Measurements from ENCODE around the gene PAM16. TPM values are rescaled to one million over a fixed set of nuclear protein-coding genes. Genes with fewer than 3 reads are reported as not detected.
A peak's percentile ranks its signal among the peaks of the same experiment; 100 is the strongest.

The PAM16 gene
- total RNA-seq, 3 donors from 2014 or later = 31.9 to 35.8 (median 32.6) TPM

DNA sequence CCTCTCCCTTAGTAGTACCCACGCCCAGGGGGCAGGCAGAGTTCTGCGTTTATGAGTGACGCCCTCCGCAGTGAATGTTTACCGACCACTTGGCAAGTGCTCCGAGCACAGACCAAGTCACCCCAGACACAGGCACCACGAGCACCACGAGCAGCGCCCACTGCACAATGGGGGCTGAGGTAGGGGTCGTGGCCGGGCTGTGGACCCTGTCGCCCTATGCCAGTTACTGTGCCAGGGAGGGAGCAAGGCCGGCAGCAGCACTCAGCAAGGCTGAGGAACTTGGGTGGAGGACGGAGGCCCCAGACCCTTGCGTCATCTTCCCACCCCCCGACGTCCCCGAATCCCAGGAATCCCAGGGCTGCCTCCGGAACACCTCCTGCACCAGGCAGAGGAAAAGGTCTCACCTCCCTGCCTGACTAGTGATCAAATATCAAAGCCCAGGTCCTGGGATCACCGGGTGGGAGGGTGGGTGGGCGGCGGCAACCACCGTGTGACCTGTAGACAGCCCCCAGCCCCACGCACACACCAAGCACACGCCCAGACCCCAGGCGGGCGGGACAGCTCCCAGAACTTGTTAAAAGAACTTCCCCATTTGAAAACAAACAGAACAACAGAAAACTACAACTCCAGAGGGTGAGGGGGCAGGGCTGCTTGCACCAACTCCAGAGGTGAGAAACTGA, 25.9 kb upstream of the PAM16 start:
- intact Hi-C loops (cut with DNase I, micrococcal nuclease) = no loop called here
- TF ChIP-seq, protein P1, sequence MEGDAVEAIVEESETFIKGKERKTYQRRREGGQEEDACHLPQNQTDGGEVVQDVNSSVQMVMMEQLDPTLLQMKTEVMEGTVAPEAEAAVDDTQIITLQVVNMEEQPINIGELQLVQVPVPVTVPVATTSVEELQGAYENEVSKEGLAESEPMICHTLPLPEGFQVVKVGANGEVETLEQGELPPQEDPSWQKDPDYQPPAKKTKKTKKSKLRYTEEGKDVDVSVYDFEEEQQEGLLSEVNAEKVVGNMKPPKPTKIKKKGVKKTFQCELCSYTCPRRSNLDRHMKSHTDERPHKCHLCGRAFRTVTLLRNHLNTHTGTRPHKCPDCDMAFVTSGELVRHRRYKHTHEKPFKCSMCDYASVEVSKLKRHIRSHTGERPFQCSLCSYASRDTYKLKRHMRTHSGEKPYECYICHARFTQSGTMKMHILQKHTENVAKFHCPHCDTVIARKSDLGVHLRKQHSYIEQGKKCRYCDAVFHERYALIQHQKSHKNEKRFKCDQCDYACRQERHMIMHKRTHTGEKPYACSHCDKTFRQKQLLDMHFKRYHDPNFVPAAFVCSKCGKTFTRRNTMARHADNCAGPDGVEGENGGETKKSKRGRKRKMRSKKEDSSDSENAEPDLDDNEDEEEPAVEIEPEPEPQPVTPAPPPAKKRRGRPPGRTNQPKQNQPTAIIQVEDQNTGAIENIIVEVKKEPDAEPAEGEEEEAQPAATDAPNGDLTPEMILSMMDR (IDR thresholded peaks at IDR 0.05) = no peak
- no peak overlapping the region for H3K4me3 ChIP-seq
- ATAC-seq (no peak), DNase-seq (no peak)
- no peaks in the 10 kb centered on the region for H3K9me3 ChIP-seq
- peaks cover 9% of the 10 kb centered on the region for H3K4me1 ChIP-seq (ENCODE audit: low read depth)
- no peaks in the 10 kb centered on the region for H3K36me3 ChIP-seq (ENCODE audit: low read depth)

DNA sequence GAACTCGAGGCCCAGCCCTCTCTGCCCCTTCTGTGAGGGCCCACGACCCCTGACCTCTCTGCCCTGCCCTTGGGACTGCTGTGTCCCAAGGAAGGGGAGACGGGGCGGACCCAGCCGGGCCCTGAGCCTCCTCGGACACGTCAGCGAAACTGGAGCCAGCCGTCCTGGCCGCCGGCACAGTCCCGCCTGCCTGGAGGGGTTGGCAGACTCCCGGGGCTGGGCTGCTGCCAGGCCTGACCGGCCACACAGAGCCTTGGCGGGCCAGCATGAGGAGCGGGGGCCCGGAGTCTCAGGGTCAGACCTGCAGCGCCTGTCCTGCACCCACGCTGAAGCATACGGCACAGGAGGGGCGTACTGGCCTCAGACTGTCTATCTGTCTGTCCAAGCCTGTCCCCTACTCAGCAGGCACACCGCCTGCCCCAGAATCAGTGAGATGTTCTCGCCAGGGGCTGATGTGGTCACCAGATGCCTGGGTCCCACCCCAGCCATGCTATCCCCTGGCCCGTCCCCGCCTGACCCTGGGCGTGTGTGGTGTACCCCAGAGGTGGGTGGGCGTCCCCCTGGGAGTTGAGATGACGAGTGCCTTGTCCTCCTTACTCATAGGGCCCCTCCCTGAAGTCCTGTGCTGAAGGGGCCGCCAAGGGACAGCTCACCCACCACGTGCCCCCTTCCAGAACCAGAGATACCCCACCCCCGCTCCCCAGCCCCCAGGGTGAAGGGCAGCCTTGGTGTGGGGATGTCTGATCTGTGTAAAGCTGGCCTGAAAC, 25.2 kb upstream of the PAM16 start:
- H3K4me1 ChIP-seq (ENCODE audit: low read depth) = peaks cover 9% of the 10 kb centered on the region
- no peaks in the 10 kb centered on the region for H3K9me3 ChIP-seq
- no peaks in the 10 kb centered on the region for H3K36me3 ChIP-seq (ENCODE audit: low read depth)
- DNase-seq = peak; percentile 55 to 81 (median 76)
- intact Hi-C loops (cut with DNase I, micrococcal nuclease) = no loop called here
- TF ChIP-seq, protein P1 (IDR thresholded peaks at IDR 0.05) = no peak
- H3K4me3 ChIP-seq = no peak overlapping the region
- peak; percentile 18 for ATAC-seq

DNA sequence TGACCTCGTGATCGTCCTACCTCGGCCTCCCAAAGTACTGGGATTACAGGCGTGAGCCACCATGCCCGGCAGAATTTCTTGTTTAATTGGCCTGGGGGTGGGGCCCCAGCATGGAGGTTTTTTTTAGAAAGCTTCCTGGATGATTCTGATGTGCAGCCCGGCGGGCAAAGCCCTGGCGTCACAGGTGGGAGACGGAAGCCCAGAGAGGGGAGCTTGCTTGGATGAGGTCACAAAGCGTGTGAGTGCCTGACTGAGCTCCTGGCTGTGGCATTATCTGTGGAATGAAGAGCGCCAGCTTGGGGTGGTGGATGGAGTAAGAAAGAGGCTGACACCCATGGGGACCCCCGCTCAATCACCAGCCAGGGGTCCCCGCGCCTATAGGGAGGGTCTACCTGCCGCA, 24.6 kb upstream of the PAM16 start:
- no peaks in the 10 kb centered on the region for H3K36me3 ChIP-seq (ENCODE audit: low read depth)
- intact Hi-C loops (cut with DNase I, micrococcal nuclease) = no loop called here
- peaks cover 9% of the 10 kb centered on the region for H3K4me1 ChIP-seq (ENCODE audit: low read depth)
- no peaks in the 10 kb centered on the region for H3K9me3 ChIP-seq
- DNase-seq (no peak), ATAC-seq (no peak)
- TF ChIP-seq, protein P1 (IDR thresholded peaks at IDR 0.05) = no peak
- no peak overlapping the region for H3K4me3 ChIP-seq

DNA sequence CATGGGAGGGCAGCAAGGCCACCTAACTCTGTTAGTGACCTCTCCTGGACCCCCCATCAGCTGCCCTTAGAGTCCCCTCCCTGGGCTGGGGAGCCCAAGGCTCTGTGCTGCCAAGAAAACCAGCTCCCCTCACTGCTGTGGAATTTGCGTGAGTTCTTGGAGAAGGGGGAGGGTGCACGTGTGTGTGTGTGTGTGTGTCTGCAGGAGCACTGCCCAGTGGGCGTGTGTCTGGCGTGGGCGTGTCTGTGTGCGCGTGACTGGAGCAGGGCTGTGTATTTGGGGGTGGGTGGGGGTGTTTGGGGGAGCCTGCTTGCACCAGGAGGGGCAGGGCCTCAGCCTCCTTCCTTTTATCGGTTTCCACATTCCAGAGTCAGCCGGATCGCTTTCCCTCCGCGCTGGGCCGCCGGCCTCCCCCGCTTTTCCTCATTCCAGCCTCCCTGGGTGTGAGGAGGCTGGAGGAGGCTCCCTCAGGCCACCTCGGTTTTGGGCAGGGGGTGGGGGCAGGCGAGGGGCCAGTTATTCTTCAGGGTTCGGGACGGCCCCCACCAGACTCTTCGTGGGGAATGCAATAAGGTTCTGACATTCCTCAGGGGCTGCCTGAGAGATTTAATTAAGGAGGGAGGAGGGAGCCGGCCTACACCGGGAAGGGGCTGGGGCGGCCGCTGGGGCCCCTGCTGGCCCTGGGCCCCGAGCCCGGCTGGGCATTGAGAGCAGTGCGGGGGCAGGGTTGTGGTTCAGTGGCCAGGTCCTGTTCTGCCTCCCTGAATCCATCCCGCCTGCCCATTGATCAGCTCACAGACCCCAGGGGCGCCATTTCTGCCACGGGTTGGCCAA, 23.0 kb upstream of the PAM16 start:
- DNase-seq (peak in 2 of 3 donors; percentile 59), ATAC-seq (peak; percentile 2)
- peaks cover 9% of the 10 kb centered on the region for H3K4me1 ChIP-seq (ENCODE audit: low read depth)
- intact Hi-C loops (cut with DNase I, micrococcal nuclease) = no loop called here
- TF ChIP-seq, protein P1 (IDR thresholded peaks at IDR 0.05) = no peak
- H3K36me3 ChIP-seq (ENCODE audit: low read depth) = no peaks in the 10 kb centered on the region
- no peak overlapping the region for H3K4me3 ChIP-seq
- no peaks in the 10 kb centered on the region for H3K9me3 ChIP-seq

DNA sequence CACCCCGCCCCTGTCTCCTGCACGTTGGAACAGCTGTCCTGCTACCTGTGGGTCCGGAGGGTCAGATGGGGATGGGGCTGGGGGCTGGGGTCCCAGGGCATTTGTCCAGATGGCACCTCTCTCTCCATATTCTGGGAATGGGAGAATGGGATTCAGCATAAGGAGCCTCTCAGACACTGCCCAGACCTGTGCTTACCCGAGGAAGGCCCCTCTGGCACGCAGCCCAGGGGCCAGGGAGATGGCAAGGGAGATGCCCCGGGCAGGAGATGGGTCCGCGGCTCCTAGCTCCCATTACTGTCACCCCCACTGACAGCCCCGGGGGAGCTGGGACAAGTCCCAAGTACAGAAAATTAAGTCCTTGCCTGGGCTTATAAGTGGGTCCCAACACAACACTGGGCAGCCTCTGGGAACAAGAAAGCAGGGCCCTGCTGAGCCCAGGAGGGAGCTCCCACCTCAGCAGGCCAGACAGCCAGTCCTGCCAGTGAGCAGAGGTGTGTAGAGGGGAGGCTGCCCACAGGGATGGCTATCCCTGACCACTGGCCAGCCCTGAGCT, 22.3 kb upstream of the PAM16 start:
- ATAC-seq (no peak), DNase-seq (no peak)
- no peaks in the 10 kb centered on the region for H3K36me3 ChIP-seq (ENCODE audit: low read depth)
- H3K4me3 ChIP-seq = no peak overlapping the region
- intact Hi-C loops (cut with DNase I, micrococcal nuclease) = no loop called here
- TF ChIP-seq, protein P1 (IDR thresholded peaks at IDR 0.05) = no peak
- peaks cover 9% of the 10 kb centered on the region for H3K4me1 ChIP-seq (ENCODE audit: low read depth)
- H3K9me3 ChIP-seq = no peaks in the 10 kb centered on the region

Data from mucosa of descending colon (tissue), 3 donors.